Measurements from ENCODE around the gene SLC35F4.

The SLC35F4 gene

GRCh38 chr14:57816568-57817284 lies 49.2 kb downstream of the SLC35F4 start:
- DNase-seq (ENCODE audit: low read depth), result no peak
- TF ChIP-seq, protein P1, sequence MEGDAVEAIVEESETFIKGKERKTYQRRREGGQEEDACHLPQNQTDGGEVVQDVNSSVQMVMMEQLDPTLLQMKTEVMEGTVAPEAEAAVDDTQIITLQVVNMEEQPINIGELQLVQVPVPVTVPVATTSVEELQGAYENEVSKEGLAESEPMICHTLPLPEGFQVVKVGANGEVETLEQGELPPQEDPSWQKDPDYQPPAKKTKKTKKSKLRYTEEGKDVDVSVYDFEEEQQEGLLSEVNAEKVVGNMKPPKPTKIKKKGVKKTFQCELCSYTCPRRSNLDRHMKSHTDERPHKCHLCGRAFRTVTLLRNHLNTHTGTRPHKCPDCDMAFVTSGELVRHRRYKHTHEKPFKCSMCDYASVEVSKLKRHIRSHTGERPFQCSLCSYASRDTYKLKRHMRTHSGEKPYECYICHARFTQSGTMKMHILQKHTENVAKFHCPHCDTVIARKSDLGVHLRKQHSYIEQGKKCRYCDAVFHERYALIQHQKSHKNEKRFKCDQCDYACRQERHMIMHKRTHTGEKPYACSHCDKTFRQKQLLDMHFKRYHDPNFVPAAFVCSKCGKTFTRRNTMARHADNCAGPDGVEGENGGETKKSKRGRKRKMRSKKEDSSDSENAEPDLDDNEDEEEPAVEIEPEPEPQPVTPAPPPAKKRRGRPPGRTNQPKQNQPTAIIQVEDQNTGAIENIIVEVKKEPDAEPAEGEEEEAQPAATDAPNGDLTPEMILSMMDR (IDR thresholded peaks at IDR 0.05; ENCODE audit: control insufficient read depth, extremely low read depth, insufficient read depth), result no peak
- H3K4me3 ChIP-seq (ENCODE audit: low read depth, low read length), result no peak overlapping the region

- TF ChIP-seq, protein P1 (IDR thresholded peaks at IDR 0.05; ENCODE audit: control insufficient read depth, extremely low read depth, insufficient read depth), result no peak
- DNase-seq (ENCODE audit: low read depth), result no peak
- no peak overlapping the region for H3K4me3 ChIP-seq (ENCODE audit: low read depth, low read length)
Observed at GRCh38 chr14:57814726-57815125, 51.2 kb downstream of the SLC35F4 start.

- TF ChIP-seq, protein P1 (IDR thresholded peaks at IDR 0.05; ENCODE audit: control insufficient read depth, extremely low read depth, insufficient read depth), result no peak
- H3K4me3 ChIP-seq (ENCODE audit: low read depth, low read length), result no peak overlapping the region
- no peak for DNase-seq (ENCODE audit: low read depth)
Observed at GRCh38 chr14:57812741-57813140, 53.2 kb downstream of the SLC35F4 start.

- H3K4me3 ChIP-seq (ENCODE audit: low read depth, low read length), result no peak overlapping the region
- TF ChIP-seq, protein P1 (IDR thresholded peaks at IDR 0.05; ENCODE audit: control insufficient read depth, extremely low read depth, insufficient read depth), result no peak
- no peak for DNase-seq (ENCODE audit: low read depth)
Observed at GRCh38 chr14:57811998-57812546, 53.8 kb downstream of the SLC35F4 start.

- TF ChIP-seq, protein P1 (IDR thresholded peaks at IDR 0.05; ENCODE audit: control insufficient read depth, extremely low read depth, insufficient read depth), result no peak
- no peak overlapping the region for H3K4me3 ChIP-seq (ENCODE audit: low read depth, low read length)
- DNase-seq (ENCODE audit: low read depth), result no peak
Observed at GRCh38 chr14:57809808-57810207, 56.1 kb downstream of the SLC35F4 start.

GRCh38 chr14:57797160-57797559 lies 68.7 kb downstream of the SLC35F4 start:
- H3K4me3 ChIP-seq (ENCODE audit: low read depth, low read length), result no peak overlapping the region
- TF ChIP-seq, protein P1 (IDR thresholded peaks at IDR 0.05; ENCODE audit: control insufficient read depth, extremely low read depth, insufficient read depth), result no peak
- DNase-seq (ENCODE audit: low read depth), result no peak

DNA sequence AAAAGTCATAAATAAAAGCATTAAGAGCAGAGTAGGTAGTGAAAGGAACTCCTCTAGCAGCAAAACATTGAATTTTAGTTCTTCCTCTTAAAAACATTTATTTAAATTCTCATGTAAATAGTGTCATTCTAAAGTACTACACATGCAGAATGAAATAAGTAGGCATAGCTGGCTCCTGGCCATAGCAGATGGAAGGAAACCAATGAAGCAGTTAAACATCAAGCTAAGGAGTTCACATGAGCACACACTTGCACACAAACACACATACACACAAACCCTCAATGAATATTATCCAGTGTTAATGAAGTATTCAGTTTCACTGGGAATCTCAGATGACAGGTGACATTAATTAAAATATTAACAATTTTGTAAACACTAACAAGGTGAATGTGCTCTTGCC lies 69.3 kb downstream of the SLC35F4 start:
- H3K4me3 ChIP-seq (ENCODE audit: low read depth, low read length), result no peak overlapping the region
- DNase-seq (ENCODE audit: low read depth), result no peak
- TF ChIP-seq, protein P1 (IDR thresholded peaks at IDR 0.05; ENCODE audit: control insufficient read depth, extremely low read depth, insufficient read depth), result no peak

All from LNCaP clone FGC (cell line).